Endothelial cell of umbilical vein (primary cell): ENCODE measurements around the gene BCL11B. TPM values are rescaled to one million over a fixed set of nuclear protein-coding genes. Genes with fewer than 3 reads are reported as not detected.

Source experiments
- BruUV-seq: library from RNA; stranded (reverse); fragments of 400-500 nt; replicated peaks from 2 replicates; lab custom pipeline; 2021; lab: Mats Ljungman, UMichigan
- CTCF ChIA-PET: fragments of 300-600, 350-600 bp; sonication (Branson Sonifier 250); formaldehyde crosslinking; loops from one replicate; lab custom pipeline; 2021; ENCODE audit warnings: antibody characterized with exemption, inconsistent platforms; lab: Charles Lee
- POLR2A ChIA-PET: fragments of 300-600, 350-600 bp; sonication (Branson Sonifier 250); formaldehyde crosslinking; loops from one replicate; lab custom pipeline; 2021; ENCODE audit warnings: antibody characterized with exemption, inconsistent platforms; lab: Charles Lee
- DNase-seq: peaks from one replicate; pipeline ENCODE4 v3.0.0-alpha.2; 2011; ENCODE audit warnings: low read depth, low spot score
- FAIRE-seq: peaks from 2 replicates; lab custom pipeline; 2011; peaks lifted over from hg19 to GRCh38; lab: Jason Lieb, UNC
- H2AFZ ChIP-seq: 2 replicates; pipeline ENCODE4 v1.6.0; 2012; ENCODE audit warnings: low read depth, low read length, control low read depth, inconsistent platforms
- H3K27ac ChIP-seq: 2 replicates; pipeline ENCODE4 v1.5.1; 2011; ENCODE audit warnings: low read depth, mild to moderate bottlenecking, control low read depth, low read length, moderate library complexity; ENCODE audit not compliant: insufficient read depth
- H3K27me3 ChIP-seq, 2 experiments: 2 replicates each; pipeline versions ENCODE4 v1.6.0 to v1.6.1; 2011; ENCODE audit warnings: low read length in 2 of 2, mixed read lengths in 1 of 2; ENCODE audit not compliant: control insufficient read depth in 2 of 2, insufficient read depth in 2 of 2
- H3K36me3 ChIP-seq, 2 experiments: 2 replicates in 1 of 2; 3 replicates in 1 of 2; pipeline ENCODE4 v1.5.1; 2011; ENCODE audit warnings: low read length in 2 of 2, mild to moderate bottlenecking in 1 of 2, moderate library complexity in 1 of 2; ENCODE audit not compliant: control insufficient read depth in 2 of 2, insufficient read depth in 2 of 2; ENCODE audit errors: extremely low read depth in 1 of 2
- H3K4me1 ChIP-seq: 3 replicates; pipeline ENCODE4 v1.5.1; 2011; ENCODE audit warnings: mild to moderate bottlenecking, low read length; ENCODE audit not compliant: control insufficient read depth, insufficient read depth; ENCODE audit errors: extremely low read depth
- H3K4me2 ChIP-seq: 2 replicates; pipeline ENCODE4 v1.6.1; 2011; ENCODE audit warnings: low read length, control low read depth, mixed read lengths; ENCODE audit not compliant: insufficient read depth
- H3K4me3 ChIP-seq, 3 experiments: fragments of 200-600 bp in 1 of 3; sonication (generic), shearing (Covaris generic) in 1 of 3; replicated peaks in 1 of 3; 2 replicates each; pipeline ENCODE4 v1.5.1; 2011 to 2016; ENCODE audit warnings: control low read depth in 3 of 3, low read length in 3 of 3, mild to moderate bottlenecking in 2 of 3, inconsistent platforms in 1 of 3, low read depth in 1 of 3, moderate library complexity in 1 of 3; ENCODE audit not compliant: insufficient read depth in 1 of 3
- H3K79me2 ChIP-seq: 2 replicates; pipeline ENCODE4 v1.6.0; 2012; ENCODE audit warnings: low read length, inconsistent platforms; ENCODE audit not compliant: control insufficient read depth, insufficient read depth
- H3K9ac ChIP-seq: replicated peaks from 2 replicates; pipeline ENCODE3; 2011; ENCODE audit warnings: low read length, control low read depth; ENCODE audit not compliant: insufficient read depth; ENCODE audit errors: extremely low read depth
- H3K9me1 ChIP-seq: replicated peaks from 3 replicates; pipeline ENCODE4 v1.6.0; 2011; ENCODE audit warnings: mild to moderate bottlenecking, low read length; ENCODE audit not compliant: control insufficient read depth, insufficient read depth; ENCODE audit errors: extremely low read depth
- H3K9me3 ChIP-seq: replicated peaks from 2 replicates; pipeline ENCODE4 v1.5.1; 2012; ENCODE audit warnings: low read length, inconsistent platforms; ENCODE audit not compliant: control insufficient read depth, insufficient read depth
- H4K20me1 ChIP-seq: replicated peaks from 2 replicates; pipeline ENCODE3; 2011; ENCODE audit warnings: mild to moderate bottlenecking, low read length; ENCODE audit not compliant: control insufficient read depth, insufficient read depth; ENCODE audit errors: extremely low read depth
- EZH2 ChIP-seq: IDR thresholded peaks from 2 replicates; pipeline ENCODE4 v1.6.1; 2012; ENCODE audit warnings: borderline replicate concordance, low read depth, mild to moderate bottlenecking, moderate library complexity, low read length, inconsistent platforms; ENCODE audit not compliant: severe bottlenecking
- MAX ChIP-seq: IDR thresholded peaks from 2 replicates; pipeline ENCODE4 v1.6.1; 2011; ENCODE audit not compliant: insufficient read depth, insufficient read length
- POLR2AphosphoS5 ChIP-seq: IDR thresholded peaks from 2 replicates; pipeline ENCODE4 v1.6.1; 2012; ENCODE audit warnings: low read depth, mild to moderate bottlenecking, control low read depth, low read length, moderate library complexity; ENCODE audit not compliant: insufficient read depth
- dilution Hi-C: fragments of 300-500 bp; cut with MboI; formaldehyde crosslinking; loops from one replicate; pipeline ENCODE4 v1.15.0; 2019; ENCODE audit warnings: low sequenced_read_pairs; ENCODE audit not compliant: extremely low pct_ligation_motif_present
- intact Hi-C: fragments of 100-400 bp; cut with micrococcal nuclease; formaldehyde crosslinking; loops from one replicate; pipeline ENCODE4 v1.10.0; 2022
- polyA plus RNA-seq, 4 experiments: library from polyadenylated mRNA; depleted of rRNA in 3 of 4; stranded (reverse) in 3 of 4; unstranded in 1 of 4; fragments of >200 nt; gene quantifications; 2 replicates each; pipeline versions ENCODE4 v1.2.1 to v1.2.3, GENCODE V29; 2011 to 2012; ENCODE audit warnings: missing spikeins in 1 of 4
- total RNA-seq: library from RNA; stranded (reverse); gene quantifications from 2 replicates; pipeline ENCODE4 v1.2.3, GENCODE V29; 2021

The BCL11B gene
- total and polyA plus RNA-seq, 2 donors (not counting 3 experiments of a cell fraction or from before 2014, with no cell fraction given): 0.03 to 0.07 TPM

- intact Hi-C loops: loop anchor here (5.0 kb wide), 1 partner anchor 146 kb away; no protein-coding TSS in a partner anchor
- dilution Hi-C loops: no loop called here
- H3K4me3 ChIP-seq: peak overlapping the region; percentile 49 to 66 (median 53)
- H3K27ac ChIP-seq: no peak overlapping the region
- H3K9me1 ChIP-seq: no peaks in the 10 kb centered on the region
- H4K20me1 ChIP-seq: no peaks in the 10 kb centered on the region
- no peak for DNase-seq
- TF ChIP-seq EZH2 (peak; percentile 95), POLR2AphosphoS5 (no peak)
- peaks cover 21% of the 10 kb centered on the region for H3K4me1 ChIP-seq
- H3K4me2 ChIP-seq: peak overlapping the region; percentile 85
- peaks cover 49 to 83% of the 10 kb centered on the region in 2 experiments for H3K27me3 ChIP-seq
- no peak overlapping the region for H3K9ac ChIP-seq
- no peak for FAIRE-seq
- CTCF ChIA-PET: interaction anchor here (1.0 to 1.4 kb wide), 2 partner anchors 9 to 144 kb away, joined by 3 to 5 read pairs; no protein-coding TSS in a partner anchor
- no peaks in the 10 kb centered on the region for H3K9me3 ChIP-seq
- peak overlapping the region; percentile 80 for H2AFZ ChIP-seq
- H3K36me3 ChIP-seq: no peaks in the 10 kb centered on the region
- H3K79me2 ChIP-seq: no peaks in the 10 kb centered on the region
- BruUV-seq: no TSS peak
- POLR2A ChIA-PET: no interaction called here
Observed at GRCh38 chr14:99271221-99271941, 616 bp downstream of the BCL11B start.

- FAIRE-seq (no peak), DNase-seq (no peak)
- TF ChIP-seq MAX (no peak), EZH2 (peak; percentile 45), POLR2AphosphoS5 (no peak)
- Histone ChIP-seq H3K27me3 (peaks cover 46 to 82% of the 10 kb centered on the region in 2 experiments), H3K4me1 (peaks cover 21% of the 10 kb centered on the region), H3K36me3 (no peaks in the 10 kb centered on the region), H3K9me3 (no peaks in the 10 kb centered on the region), H4K20me1 (no peaks in the 10 kb centered on the region), H2AFZ (peak overlapping the region; percentile 16), H3K4me2 (peak overlapping the region; percentile 85), H3K9me1 (no peaks in the 10 kb centered on the region), H3K79me2 (no peaks in the 10 kb centered on the region), H3K9ac (no peak overlapping the region), H3K4me3 (peak overlapping the region in 1 of 3 experiments; percentile 41), H3K27ac (no peak overlapping the region)
- BruUV-seq: no TSS peak
- ChIA-PET POLR2A (no interaction called here), CTCF (no interaction called here)
- dilution Hi-C loops (no loop called here), intact Hi-C loops (loop anchor here (5.0 kb wide), 1 partner anchor 147 kb away; no protein-coding TSS in a partner anchor)
Observed at GRCh38 chr14:99270458-99271220, 1.4 kb downstream of the BCL11B start.
